SK-N-SH treated with all-trans-retinoic acid at 6 μM for 48 hours (cell line): Measurements from ENCODE around the gene IFNA5.

Experiments used
- CREB5 ChIP-seq: fragments of 250-450 bp; sonication (Bioruptor Pico); IDR thresholded peaks from 2 replicates; pipeline ENCODE4 v1.5.1; 2020; ENCODE audit warnings: low read depth, mild to moderate bottlenecking, moderate library complexity
- PATZ1 ChIP-seq: fragments of 250-450 bp; sonication (Bioruptor Pico); IDR thresholded peaks from 2 replicates; pipeline ENCODE4 v1.8.0; 2020; ENCODE audit warnings: mild to moderate bottlenecking, moderate library complexity, borderline replicate concordance
- TSHZ2 ChIP-seq: fragments of 250-450 bp; sonication (Bioruptor Pico); IDR thresholded peaks from 2 replicates; pipeline ENCODE4 v1.5.0; 2020; ENCODE audit warnings: mild to moderate bottlenecking, moderate library complexity

GRCh38 chr9:21286099-21286498, 19.0 kb downstream of the IFNA5 start:
- TF ChIP-seq TSHZ2 (no peak), CREB5 (CRISPR knock-in tag) (no peak), PATZ1 (no peak)
